Measurements from ENCODE around the gene RAB3C.
"Not testable (repeated sequence)": the region's sequence is repeated elsewhere in the genome, so short reads cannot be mapped to it uniquely, and the experiment has no call there.

DNA sequence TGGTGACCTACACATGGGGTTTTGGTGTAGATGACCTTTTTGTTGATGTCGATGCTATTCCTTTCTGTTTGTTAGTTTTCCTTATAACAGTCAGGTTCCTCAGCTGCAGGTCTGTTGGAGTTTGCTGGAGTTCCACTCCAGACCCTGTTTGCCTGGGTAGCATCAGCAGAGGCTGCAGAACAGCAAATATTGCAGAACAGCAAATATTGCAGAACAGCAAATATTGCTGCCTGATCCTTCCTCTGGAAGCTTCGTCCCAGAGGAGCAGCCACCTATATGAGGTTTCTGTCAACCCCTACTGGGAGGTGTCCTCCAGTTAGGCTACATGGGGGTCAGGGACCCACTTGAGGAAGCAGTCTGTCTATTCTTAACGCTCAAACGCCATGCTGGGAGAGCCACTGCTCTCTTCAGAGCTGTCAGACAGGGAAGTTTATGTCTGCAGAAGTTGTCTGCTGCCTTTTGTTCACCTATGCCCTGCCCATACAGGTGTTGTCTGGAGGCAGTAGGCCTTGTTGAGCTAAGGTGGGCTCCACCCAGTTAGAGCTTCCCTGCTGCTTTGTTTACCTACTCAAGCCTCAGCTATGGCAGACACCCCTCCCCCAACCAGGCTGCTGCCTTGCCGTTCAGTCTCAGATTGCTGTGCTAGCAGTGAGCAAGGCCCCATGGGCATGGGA, 116.3 kb downstream of the RAB3C start:
- TF ChIP-seq EZH2 (IDR thresholded peaks at IDR 0.05; ENCODE audit: borderline replicate concordance, low read length): not testable (repeated sequence)
- TF ChIP-seq, protein P1, sequence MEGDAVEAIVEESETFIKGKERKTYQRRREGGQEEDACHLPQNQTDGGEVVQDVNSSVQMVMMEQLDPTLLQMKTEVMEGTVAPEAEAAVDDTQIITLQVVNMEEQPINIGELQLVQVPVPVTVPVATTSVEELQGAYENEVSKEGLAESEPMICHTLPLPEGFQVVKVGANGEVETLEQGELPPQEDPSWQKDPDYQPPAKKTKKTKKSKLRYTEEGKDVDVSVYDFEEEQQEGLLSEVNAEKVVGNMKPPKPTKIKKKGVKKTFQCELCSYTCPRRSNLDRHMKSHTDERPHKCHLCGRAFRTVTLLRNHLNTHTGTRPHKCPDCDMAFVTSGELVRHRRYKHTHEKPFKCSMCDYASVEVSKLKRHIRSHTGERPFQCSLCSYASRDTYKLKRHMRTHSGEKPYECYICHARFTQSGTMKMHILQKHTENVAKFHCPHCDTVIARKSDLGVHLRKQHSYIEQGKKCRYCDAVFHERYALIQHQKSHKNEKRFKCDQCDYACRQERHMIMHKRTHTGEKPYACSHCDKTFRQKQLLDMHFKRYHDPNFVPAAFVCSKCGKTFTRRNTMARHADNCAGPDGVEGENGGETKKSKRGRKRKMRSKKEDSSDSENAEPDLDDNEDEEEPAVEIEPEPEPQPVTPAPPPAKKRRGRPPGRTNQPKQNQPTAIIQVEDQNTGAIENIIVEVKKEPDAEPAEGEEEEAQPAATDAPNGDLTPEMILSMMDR (conservative IDR thresholded peaks at IDR 0.05 in 1 of 2, IDR thresholded peaks at IDR 0.05 in 1 of 2; ENCODE audit: extremely low read depth in 1 of 2, insufficient read depth in 1 of 2, low read depth in 1 of 2, low read length in 2 of 2): not testable (repeated sequence)

Data from mammary epithelial cell (primary cell).